D721Med (cell line): ENCODE data around the gene IL1RAP.
"Not testable (repeated sequence)": the region's sequence is repeated elsewhere in the genome, so short reads cannot be mapped to it uniquely, and the experiment has no call there.

Experiments used
- DNase-seq: peaks from one replicate; pipeline ENCODE4 v3.0.0; 2011; ENCODE audit warnings: low spot score; ENCODE audit not compliant: insufficient read length
- FAIRE-seq: peaks from 2 replicates; lab custom pipeline; 2011; peaks lifted over from hg19 to GRCh38; lab: Jason Lieb, UNC
- CTCF ChIP-seq: IDR thresholded peaks from 2 replicates; pipeline ENCODE4 v1.5.1; 2012; ENCODE audit warnings: mild to moderate bottlenecking, control low read depth; ENCODE audit not compliant: insufficient read depth; ENCODE audit errors: missing control alignments

IL1RAP gene

GRCh38 chr3:190512666-190513065 is 1.2 kb upstream of the IL1RAP start:
- DNase-seq (no peak), FAIRE-seq (no peak)
- no peak for TF ChIP-seq CTCF

GRCh38 chr3:190514413-190515153 is 698 bp downstream of the IL1RAP start:
- no peak for TF ChIP-seq CTCF
- DNase-seq (no peak), FAIRE-seq (no peak)

GRCh38 chr3:190516416-190516815 is 2.5 kb downstream of the IL1RAP start:
- DNase-seq, result no peak
- TF ChIP-seq CTCF, result no peak
- FAIRE-seq, result no peak

- TF ChIP-seq CTCF, result no peak
- no peak for DNase-seq
- no peak for FAIRE-seq
Observed at GRCh38 chr3:190517687-190518086, 3.8 kb downstream of the IL1RAP start.

GRCh38 chr3:190518531-190518930 is 4.6 kb downstream of the IL1RAP start:
- DNase-seq, FAIRE-seq: not testable (repeated sequence)

- no peak for TF ChIP-seq CTCF
- DNase-seq (no peak), FAIRE-seq (no peak)
Observed at GRCh38 chr3:190519886-190520285, 6.0 kb downstream of the IL1RAP start.

- no peak for TF ChIP-seq CTCF
- FAIRE-seq, result no peak
- no peak for DNase-seq
Observed at GRCh38 chr3:190521998-190522397, 8.1 kb downstream of the IL1RAP start.
